ENCODE data around the gene SPATA31D1. TPM values are rescaled to one million over a fixed set of nuclear protein-coding genes. Genes with fewer than 3 reads are reported as not detected.

Gene SPATA31D1
- total and polyA plus RNA-seq, 2 donors (not counting 3 experiments of a cell fraction or from before 2014, with no cell fraction given): not detected

DNA sequence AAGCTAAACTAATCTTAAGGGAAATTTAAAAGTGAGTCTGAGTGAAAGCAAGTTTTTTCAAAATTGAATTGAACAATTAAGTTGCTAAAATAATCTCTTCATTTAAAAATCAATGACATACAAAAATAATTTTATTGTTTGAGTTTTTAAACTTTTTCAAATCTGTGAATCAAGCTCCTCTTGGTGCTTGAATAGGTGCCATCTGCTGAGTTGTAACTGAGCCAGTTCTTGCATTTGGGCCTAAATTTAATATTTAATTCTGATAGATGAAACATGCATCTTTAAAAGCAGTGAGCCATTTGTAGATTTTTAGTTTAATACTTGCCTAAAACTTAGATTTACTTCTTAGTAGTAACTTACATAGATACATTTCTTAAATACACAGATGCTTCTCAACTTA is 31.8 kb downstream of the SPATA31D1 start:
- no peak for TF ChIP-seq POLR2A (IDR thresholded peaks at IDR 0.05; ENCODE audit: low read depth, low read length)
- TF ChIP-seq, protein P1, sequence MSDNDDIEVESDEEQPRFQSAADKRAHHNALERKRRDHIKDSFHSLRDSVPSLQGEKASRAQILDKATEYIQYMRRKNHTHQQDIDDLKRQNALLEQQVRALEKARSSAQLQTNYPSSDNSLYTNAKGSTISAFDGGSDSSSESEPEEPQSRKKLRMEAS (IDR thresholded peaks at IDR 0.05; ENCODE audit: insufficient read depth, insufficient read length): no peak
- no peak for TF ChIP-seq POLR2AphosphoS5 (IDR thresholded peaks at IDR 0.05; ENCODE audit: insufficient read depth, low read depth, low read length)
- no peak for TF ChIP-seq JUN (IDR thresholded peaks at IDR 0.05; ENCODE audit: borderline replicate concordance, insufficient read depth, insufficient read length, low read depth)
- no peak for TF ChIP-seq MYC (IDR thresholded peaks at IDR 0.05; ENCODE audit: low read depth, low read length)
- TF ChIP-seq EZH2 (IDR thresholded peaks at IDR 0.05; ENCODE audit: borderline replicate concordance, low read depth, low read length, severe bottlenecking): no peak
- TF ChIP-seq FOS (IDR thresholded peaks at IDR 0.05; ENCODE audit: borderline replicate concordance, insufficient read depth, low read length): no peak
- TF ChIP-seq GATA2 (IDR thresholded peaks at IDR 0.05; ENCODE audit: insufficient read depth, insufficient read length, low read depth, low read length): no peak
- TF ChIP-seq, protein P2, sequence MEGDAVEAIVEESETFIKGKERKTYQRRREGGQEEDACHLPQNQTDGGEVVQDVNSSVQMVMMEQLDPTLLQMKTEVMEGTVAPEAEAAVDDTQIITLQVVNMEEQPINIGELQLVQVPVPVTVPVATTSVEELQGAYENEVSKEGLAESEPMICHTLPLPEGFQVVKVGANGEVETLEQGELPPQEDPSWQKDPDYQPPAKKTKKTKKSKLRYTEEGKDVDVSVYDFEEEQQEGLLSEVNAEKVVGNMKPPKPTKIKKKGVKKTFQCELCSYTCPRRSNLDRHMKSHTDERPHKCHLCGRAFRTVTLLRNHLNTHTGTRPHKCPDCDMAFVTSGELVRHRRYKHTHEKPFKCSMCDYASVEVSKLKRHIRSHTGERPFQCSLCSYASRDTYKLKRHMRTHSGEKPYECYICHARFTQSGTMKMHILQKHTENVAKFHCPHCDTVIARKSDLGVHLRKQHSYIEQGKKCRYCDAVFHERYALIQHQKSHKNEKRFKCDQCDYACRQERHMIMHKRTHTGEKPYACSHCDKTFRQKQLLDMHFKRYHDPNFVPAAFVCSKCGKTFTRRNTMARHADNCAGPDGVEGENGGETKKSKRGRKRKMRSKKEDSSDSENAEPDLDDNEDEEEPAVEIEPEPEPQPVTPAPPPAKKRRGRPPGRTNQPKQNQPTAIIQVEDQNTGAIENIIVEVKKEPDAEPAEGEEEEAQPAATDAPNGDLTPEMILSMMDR (IDR thresholded peaks at IDR 0.05; ENCODE audit: extremely low read depth in 1 of 2, insufficient read depth in 1 of 2, low read depth in 1 of 2, low read length in 2 of 2): no peak
- dilution Hi-C loops (cut with MboI; ENCODE audit: extremely low pct_ligation_motif_present, low sequenced_read_pairs): no loop called here
- BruUV-seq (replicated peaks): no TSS peak
- no peaks in the 10 kb centered on the region for H3K9me1 ChIP-seq (replicated peaks; ENCODE audit: control insufficient read depth, extremely low read depth, insufficient read depth, low read length)
- H3K79me2 ChIP-seq (ENCODE audit: control insufficient read depth, insufficient read depth, low read length): no peaks in the 10 kb centered on the region
- ChIA-PET POLR2A (no interaction called here), CTCF (no interaction called here)
- H3K27me3 ChIP-seq (ENCODE audit: control insufficient read depth in 2 of 2, insufficient read depth in 2 of 2, low read length in 2 of 2): no peaks in the 10 kb centered on the region
- FAIRE-seq: no peak
- DNase-seq (ENCODE audit: low read depth, low spot score): no peak
- no peak overlapping the region for H3K27ac ChIP-seq (ENCODE audit: insufficient read depth, low read depth, low read length)
- no peaks in the 10 kb centered on the region for H4K20me1 ChIP-seq (replicated peaks; ENCODE audit: control insufficient read depth, extremely low read depth, insufficient read depth, low read length)
- no peaks in the 10 kb centered on the region for H3K4me1 ChIP-seq (ENCODE audit: control insufficient read depth, extremely low read depth, insufficient read depth, low read length)
- no peaks in the 10 kb centered on the region for H3K36me3 ChIP-seq (ENCODE audit: control insufficient read depth in 2 of 2, extremely low read depth in 1 of 2, insufficient read depth in 2 of 2, low read length in 2 of 2)
- no peak overlapping the region for H2AFZ ChIP-seq (ENCODE audit: low read depth, low read length)
- no peak overlapping the region for H3K4me3 ChIP-seq (replicated peaks in 1 of 3; ENCODE audit: insufficient read depth in 1 of 3, low read depth in 1 of 3, low read length in 3 of 3)
- H3K9me3 ChIP-seq (replicated peaks; ENCODE audit: control insufficient read depth, insufficient read depth, low read length): no peaks in the 10 kb centered on the region
- H3K9ac ChIP-seq (replicated peaks; ENCODE audit: extremely low read depth, insufficient read depth, low read length): no peak overlapping the region
- no peak overlapping the region for H3K4me2 ChIP-seq (ENCODE audit: insufficient read depth, low read length)
- intact Hi-C loops (cut with micrococcal nuclease): no loop called here

Measured in endothelial cell of umbilical vein (primary cell).